HuH-7.5 (cell line): ENCODE data around the gene MPPE1.

Experiments
- DNase-seq: peaks from one replicate; pipeline ENCODE4 v3.0.0; 2011; ENCODE audit warnings: low spot score

The MPPE1 gene

GRCh38 chr18:11884396-11885030 is 23.6 kb downstream of the MPPE1 start:
- no peak for DNase-seq

GRCh38 chr18:11883153-11883552 is 25.0 kb downstream of the MPPE1 start:
- DNase-seq, result no peak

- DNase-seq, result no peak
Observed at GRCh38 chr18:11882636-11883035, 25.5 kb downstream of the MPPE1 start.

DNA sequence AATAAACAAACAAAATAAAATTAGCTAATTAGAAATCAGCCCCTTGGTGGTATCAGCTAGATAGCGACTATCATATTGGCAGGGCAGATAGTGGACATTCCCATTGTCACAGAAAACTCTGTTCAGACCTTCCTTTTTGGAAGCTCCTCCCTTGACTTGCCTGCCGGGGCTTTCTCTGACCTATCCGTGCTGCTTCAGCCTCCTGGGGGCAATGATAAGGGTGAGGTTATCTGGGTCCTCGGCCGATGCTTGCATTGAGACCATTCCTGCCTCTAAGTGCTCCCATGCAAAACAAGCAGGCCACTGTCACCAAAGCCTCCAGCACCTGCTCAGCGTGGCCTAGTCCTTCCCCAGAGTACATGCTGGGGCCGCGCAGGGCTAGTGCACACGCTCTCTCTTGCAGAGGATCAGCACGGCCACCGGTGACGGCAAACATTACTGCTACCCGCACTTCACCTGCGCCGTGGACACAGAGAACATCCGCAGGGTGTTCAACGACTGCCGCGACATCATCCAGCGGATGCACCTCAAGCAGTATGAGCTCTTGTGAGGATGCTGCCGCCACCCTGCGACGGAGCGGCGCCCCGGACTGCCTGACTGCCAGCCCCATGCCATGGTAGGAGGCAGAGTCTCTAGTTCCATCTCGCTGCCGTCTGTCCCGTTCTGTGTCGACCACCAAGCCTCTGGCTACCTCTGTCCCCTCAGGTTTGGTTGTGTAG is 27.4 kb downstream of the MPPE1 start:
- no peak for DNase-seq

GRCh38 chr18:11877497-11878135 is 30.5 kb downstream of the MPPE1 start:
- no peak for DNase-seq

DNA sequence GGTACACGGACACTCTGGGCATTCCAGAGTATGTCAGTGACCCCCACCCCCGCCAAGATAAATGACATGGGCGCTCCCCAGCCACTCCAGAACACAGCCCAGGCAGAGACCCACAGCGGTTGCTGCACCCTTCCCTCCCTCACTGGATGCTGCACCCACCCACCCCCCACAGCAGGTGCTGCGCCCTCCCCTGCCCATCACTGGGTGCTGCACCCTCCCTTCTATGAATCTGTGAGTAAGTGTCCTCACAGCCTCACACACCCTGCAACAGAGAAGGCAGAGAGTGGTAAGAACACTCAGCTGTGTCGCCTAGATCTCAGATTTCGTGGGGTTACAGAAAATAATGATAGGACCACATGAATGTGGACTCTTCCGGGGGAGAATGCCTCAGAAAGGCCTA is 33.4 kb downstream of the MPPE1 start:
- no peak for DNase-seq

DNA sequence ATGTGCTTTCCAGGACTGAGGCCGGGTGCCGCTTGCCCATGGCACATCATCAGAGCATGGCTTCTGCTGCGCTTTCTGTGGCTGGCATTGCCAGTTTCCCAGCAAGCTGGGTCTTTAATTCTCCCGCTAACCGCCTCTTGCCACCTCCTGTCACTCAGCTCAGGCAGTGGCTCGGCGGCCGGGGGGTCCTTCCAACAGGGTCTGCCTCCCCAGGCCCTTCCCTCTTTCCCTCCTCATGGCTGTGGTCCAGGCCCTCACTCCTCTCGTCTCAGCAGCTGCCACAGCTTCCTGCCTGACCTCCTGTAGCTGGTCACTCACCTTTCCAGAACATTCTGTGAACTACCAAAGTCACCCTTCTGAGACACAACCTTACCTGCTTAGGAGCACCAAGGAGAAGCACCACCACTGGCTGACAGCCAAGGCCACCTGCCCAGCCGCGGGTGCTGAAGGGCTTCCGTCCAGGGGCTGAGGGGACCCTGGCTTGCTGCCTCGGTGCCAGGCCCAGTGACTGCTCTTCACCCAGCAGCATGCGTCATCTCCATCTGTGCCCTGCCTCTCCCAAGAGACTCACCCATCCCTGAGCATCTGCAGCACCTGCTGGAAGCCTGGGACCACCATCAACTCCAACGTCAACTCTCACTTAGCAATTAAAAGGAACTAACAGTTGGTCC is 34.3 kb downstream of the MPPE1 start:
- DNase-seq, result no peak

DNA sequence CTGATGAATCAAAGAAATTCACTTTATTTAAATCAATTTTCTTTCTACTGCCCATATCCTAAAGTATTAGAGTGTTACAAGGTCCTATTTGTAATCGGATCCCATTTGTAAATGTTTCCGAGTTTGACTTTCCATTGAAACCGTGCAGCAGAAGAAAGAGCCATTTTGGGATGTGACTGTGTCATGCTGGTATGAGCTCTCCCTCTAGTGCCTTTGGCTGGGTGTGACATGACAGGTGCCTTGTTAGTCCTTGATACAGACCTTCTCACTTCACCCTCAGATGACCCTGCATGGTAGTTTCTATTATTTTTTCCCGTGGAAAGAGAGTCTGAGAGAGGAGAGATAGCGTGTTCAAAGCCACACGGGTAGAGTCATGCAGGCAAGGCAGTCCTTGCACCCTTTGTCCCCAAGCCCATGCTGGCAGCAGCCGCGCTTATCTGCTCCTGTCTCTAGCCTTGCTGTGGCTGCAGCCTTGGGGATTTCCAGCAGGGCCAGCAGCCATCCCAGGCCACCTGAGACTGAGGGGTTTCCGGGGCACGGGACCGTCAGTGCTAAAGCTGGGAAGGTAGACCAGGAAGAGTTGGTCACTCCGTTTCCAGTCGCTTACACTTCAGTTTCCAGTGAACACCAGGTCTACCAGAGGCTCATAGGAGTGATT is 35.5 kb downstream of the MPPE1 start:
- peak; percentile 92 for DNase-seq

DNA sequence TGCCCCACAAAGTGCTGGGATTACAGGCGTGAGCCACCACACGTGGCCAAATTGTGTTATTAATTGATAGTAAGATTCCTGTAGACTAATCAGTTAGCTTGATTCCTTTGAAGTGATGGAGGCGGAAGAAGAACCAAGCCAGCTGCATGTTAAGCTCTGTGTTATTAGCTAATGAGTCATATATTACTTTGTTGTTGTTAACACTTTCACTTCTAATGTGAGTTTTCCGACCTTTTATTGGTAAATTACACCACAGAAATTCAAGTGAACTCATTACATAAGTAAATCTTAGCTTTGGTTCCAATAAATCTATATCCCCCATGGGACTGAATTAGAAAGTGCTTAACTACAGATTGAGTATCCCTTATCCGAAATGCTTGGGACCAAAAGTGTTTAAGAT is 36.6 kb downstream of the MPPE1 start:
- no peak for DNase-seq

DNA sequence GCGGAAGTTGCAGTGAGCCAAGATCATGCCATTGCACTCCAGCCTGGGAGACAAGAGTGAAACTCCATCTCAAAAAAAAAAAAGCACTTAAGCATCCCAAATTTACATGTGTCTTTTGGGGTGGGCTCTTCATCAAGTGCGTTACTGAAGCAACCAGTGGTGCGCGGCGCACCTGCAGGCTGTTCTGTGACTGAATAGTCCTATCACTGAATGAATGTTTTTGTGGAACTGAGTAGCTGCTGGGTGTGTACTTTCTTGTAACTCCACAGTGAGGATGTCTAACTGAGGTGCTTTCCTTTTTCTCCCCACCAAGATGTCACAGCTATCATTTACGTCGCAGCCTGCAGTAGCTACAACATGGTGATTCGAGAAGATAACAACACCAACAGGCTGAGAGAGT is 39.9 kb downstream of the MPPE1 start:
- DNase-seq, result no peak

GRCh38 chr18:11866764-11867163 is 41.4 kb downstream of the MPPE1 start:
- no peak for DNase-seq

- no peak for DNase-seq
Observed at GRCh38 chr18:11866329-11866728, 41.8 kb downstream of the MPPE1 start.

DNA sequence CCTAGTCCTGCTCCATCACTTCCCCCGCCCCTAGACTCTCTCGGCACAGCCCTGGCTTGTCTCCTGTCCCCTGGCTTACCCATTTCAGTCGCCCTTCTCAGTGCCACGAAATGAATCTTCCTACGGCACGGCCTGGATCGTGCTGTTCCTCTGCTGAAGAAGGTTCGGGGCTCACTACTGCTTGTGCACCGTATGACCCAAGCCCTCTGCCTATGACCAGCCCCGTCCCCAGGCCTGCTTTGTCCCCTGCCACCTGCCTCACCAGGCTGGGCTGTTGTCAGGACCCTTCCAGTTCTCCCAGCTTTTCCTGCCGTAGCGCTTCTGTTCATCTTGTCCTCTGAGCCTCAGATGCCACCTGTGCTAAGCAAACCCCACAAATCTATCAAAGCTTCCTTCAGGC is 43.0 kb downstream of the MPPE1 start:
- DNase-seq, result no peak

DNA sequence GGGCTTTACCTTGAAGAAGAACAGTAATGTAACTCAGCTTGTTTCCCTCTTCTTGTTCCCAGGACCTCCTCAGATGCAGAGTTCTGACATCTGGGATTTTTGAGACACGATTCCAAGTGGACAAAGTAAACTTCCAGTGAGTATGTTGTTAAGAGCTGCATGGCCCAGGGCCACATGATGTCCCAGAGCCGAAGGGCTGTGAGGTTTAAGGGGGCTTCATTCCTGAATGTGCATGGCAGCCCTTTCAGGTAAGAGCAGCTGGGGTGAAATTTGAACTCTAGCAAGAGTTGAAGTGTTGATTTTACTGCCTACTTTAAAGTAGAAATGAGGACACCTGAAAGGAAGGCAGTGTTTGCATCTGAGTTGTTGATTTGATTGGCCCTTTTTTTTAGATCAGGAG is 43.6 kb downstream of the MPPE1 start:
- DNase-seq, result no peak

DNA sequence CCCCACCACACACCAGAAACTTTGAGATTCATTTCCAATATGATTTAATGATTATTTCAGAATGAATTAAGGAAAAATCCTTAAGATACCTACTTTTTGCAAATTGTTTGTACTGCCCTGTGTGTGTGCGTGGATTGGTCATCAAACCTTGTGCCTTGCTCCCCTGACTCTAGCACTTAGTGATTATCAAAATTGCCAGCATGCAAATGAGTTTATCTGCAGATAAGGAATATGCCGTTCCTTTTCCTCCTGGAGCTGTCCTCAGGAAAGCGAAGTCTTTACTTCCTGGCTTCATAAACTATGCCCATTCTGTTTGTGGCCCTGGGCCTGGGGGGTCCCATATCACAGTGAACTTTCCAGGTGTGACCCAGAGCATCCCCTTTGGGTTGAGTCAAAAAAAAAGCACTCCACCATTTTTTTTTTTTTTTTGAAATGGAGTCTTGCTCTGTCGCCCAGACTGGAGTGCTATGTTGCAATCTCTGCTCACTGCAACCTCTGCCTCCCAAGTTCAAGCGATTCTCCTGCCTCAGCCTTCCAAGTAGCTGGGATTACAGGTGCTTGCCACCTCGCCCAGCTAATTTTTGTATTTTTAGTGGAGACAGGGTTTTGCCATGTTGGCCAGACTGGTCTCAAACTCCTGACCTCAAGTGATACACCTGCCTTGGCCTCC is 45.5 kb downstream of the MPPE1 start:
- no peak for DNase-seq

- DNase-seq, result no peak
Observed at GRCh38 chr18:11861583-11862288, 46.4 kb downstream of the MPPE1 start.

DNA sequence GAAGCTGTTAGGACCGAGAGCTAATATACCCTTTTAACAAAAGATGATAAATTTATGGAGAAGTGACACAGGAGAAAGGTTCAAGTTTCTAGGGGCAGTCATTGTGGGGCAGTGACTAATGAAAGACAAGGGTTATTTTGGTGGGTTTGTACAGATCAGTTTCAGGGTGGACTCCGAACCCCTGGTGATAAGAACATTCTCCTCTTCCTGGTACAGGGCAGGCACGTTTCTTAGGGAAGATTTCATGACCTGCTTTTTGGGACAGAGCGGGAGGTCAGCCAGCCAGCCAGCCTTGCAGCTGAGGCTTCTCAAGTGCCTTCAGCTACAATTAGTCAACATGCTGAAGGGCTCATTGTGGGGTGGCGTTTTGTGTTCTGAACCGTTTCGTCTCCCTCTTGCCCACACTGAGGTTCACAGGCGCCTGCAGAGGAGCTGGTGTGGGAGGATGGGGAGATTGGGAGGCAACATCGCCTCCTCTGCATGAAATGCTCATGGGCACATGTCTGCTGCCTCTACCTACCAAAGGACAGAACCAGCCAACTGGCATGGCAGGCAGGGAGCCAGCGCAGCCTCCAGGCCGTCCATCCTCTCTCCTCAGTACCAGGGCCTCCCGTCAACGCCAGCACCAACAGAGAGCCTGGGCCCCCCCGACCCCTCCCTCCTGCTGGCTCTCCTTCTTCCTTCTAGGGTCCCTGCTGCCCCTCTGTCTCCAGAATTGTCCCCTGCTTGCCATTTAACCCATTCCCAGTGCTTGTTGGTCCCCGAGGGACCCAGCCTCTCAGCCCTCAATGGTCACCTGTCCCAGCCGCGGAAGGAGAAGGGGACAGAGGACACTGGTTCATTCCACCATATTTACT is 47.3 kb downstream of the MPPE1 start:
- no peak for DNase-seq

DNA sequence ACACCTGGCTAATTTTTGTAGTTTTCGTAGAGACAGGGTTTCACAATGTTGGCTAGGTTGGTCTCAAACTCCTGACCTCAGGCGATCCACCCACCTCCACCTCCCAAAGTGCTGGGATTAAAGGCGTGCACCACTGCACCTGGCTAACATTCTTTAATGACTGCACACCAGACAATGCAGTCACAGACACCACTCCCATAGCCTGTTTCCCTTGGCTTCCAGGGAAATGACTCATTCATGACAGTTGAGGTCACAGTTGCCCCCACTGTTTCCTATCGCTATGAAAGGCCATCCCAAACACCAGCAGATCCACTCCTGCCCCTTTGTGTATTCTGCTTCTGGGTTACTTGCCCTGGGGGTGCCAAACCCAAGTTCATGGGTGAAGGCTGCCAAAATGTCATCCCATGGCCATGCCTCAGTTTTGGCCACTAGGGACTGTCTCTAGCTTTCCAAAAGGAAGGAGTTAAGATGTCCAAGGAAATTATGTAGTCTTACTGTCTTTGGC is 48.2 kb downstream of the MPPE1 start:
- no peak for DNase-seq

GRCh38 chr18:11859282-11859830 is 48.8 kb downstream of the MPPE1 start:
- no peak for DNase-seq
